Thymus (tissue), 11 donors: Measurements from ENCODE around the gene LSM3. TPM values are rescaled to one million over a fixed set of nuclear protein-coding genes. Genes with fewer than 3 reads are reported as not detected.

Experiments used
- DNase-seq, 9 donors: peaks; one replicate each; pipeline ENCODE4 v3.0.0-alpha.2; 2013; ENCODE audit warnings: low spot score in 9 of 9, low read depth in 6 of 9, missing footprints in 1 of 9
- H3K27ac ChIP-seq, 2 donors: one replicate each; pipeline ENCODE4 v1.5.1; 2013; ENCODE audit warnings: control low read depth in 1 of 2, low read depth in 1 of 2, low read length in 1 of 2, mild to moderate bottlenecking in 1 of 2, moderate library complexity in 1 of 2
- H3K27me3 ChIP-seq, 2 donors: one replicate each; pipeline ENCODE4 v1.5.1; 2013; ENCODE audit warnings: low read length in 1 of 2; ENCODE audit not compliant: control insufficient read depth in 2 of 2, insufficient read depth in 1 of 2
- H3K36me3 ChIP-seq, 2 donors: one replicate each; pipeline ENCODE4 v1.5.1; 2013; ENCODE audit warnings: low read length in 1 of 2, mild to moderate bottlenecking in 1 of 2, moderate library complexity in 1 of 2; ENCODE audit not compliant: control insufficient read depth in 2 of 2, insufficient read depth in 2 of 2
- H3K4me1 ChIP-seq, 2 donors: one replicate each; pipeline ENCODE4 v1.5.1; 2013; ENCODE audit warnings: low read length in 2 of 2; ENCODE audit not compliant: control insufficient read depth in 2 of 2, insufficient read depth in 2 of 2
- H3K4me3 ChIP-seq, 2 donors: one replicate each; pipeline ENCODE4 v1.5.1; 2013; ENCODE audit warnings: low read length in 2 of 2, control low read depth in 1 of 2, mild to moderate bottlenecking in 1 of 2
- H3K9me3 ChIP-seq, 2 donors: one replicate each; pipeline ENCODE4 v1.5.1; 2013; ENCODE audit warnings: low read length in 1 of 2, mild to moderate bottlenecking in 1 of 2; ENCODE audit not compliant: control insufficient read depth in 2 of 2, insufficient read depth in 1 of 2
- WGBS: extraction: QIAGEN DNeasy Blood & Tissue Kit; methylation state at CpG from one replicate; pipeline ENCODE4 v1.1.7; 2013; 5-methylcytosine and 5-hydroxymethylcytosine counted together
- polyA plus RNA-seq: library from polyadenylated mRNA; stranded (reverse); fragments of 200-250 nt; gene quantifications from one replicate; pipeline ENCODE4 v1.2.3, GENCODE V29; 2013
- total RNA-seq: library from RNA; stranded (reverse); fragments of 120-200 nt; gene quantifications from one replicate; pipeline ENCODE4 v1.2.4, GENCODE V29; 2013
- donor health status: healthy.

The LSM3 gene
- total and polyA plus RNA-seq, 2 donors: 18.3 to 20.9 TPM

GRCh38 chr3:14152963-14153355 is 25.7 kb upstream of the LSM3 start:
- Histone ChIP-seq H3K27ac (no peak overlapping the region), H3K27me3 (no peaks in the 10 kb centered on the region), H3K4me3 (no peak overlapping the region), H3K4me1 (peaks cover 0 to 23% of the 10 kb centered on the region in 2 donors), H3K9me3 (no peaks in the 10 kb centered on the region), H3K36me3 (peaks cover 39 to 52% of the 10 kb centered on the region in 2 donors)
- WGBS: 92% methylated on average over 4 of the region's 4 CpGs
- no peak for DNase-seq

GRCh38 chr3:14153663-14154062 is 25.0 kb upstream of the LSM3 start:
- no peak overlapping the region for H3K4me3 ChIP-seq
- H3K27me3 ChIP-seq: no peaks in the 10 kb centered on the region
- H3K36me3 ChIP-seq: peaks cover 41 to 53% of the 10 kb centered on the region in 2 donors
- 97% methylated on average over 6 of the region's 6 CpGs for WGBS
- no peak overlapping the region for H3K27ac ChIP-seq
- no peak for DNase-seq
- H3K9me3 ChIP-seq: no peaks in the 10 kb centered on the region
- peaks cover 0 to 23% of the 10 kb centered on the region in 2 donors for H3K4me1 ChIP-seq

GRCh38 chr3:14154276-14154675 is 24.3 kb upstream of the LSM3 start:
- H3K27me3 ChIP-seq: no peaks in the 10 kb centered on the region
- H3K4me3 ChIP-seq: no peak overlapping the region
- H3K27ac ChIP-seq: no peak overlapping the region
- DNase-seq: no peak
- 99% methylated on average over 5 of the region's 5 CpGs for WGBS
- H3K36me3 ChIP-seq: peaks cover 46 to 58% of the 10 kb centered on the region in 2 donors
- peaks cover 0 to 23% of the 10 kb centered on the region in 2 donors for H3K4me1 ChIP-seq
- H3K9me3 ChIP-seq: no peaks in the 10 kb centered on the region

GRCh38 chr3:14154895-14155440 is 23.6 kb upstream of the LSM3 start:
- H3K4me3 ChIP-seq: no peak overlapping the region
- H3K36me3 ChIP-seq: peaks cover 48 to 64% of the 10 kb centered on the region in 2 donors
- 92% methylated on average over 7 of the region's 7 CpGs for WGBS
- no peaks in the 10 kb centered on the region for H3K27me3 ChIP-seq
- no peaks in the 10 kb centered on the region for H3K9me3 ChIP-seq
- no peak for DNase-seq
- peaks cover 0 to 23% of the 10 kb centered on the region in 2 donors for H3K4me1 ChIP-seq
- no peak overlapping the region for H3K27ac ChIP-seq

GRCh38 chr3:14156201-14156600 is 22.4 kb upstream of the LSM3 start:
- no peak overlapping the region for H3K4me3 ChIP-seq
- no peaks in the 10 kb centered on the region for H3K27me3 ChIP-seq
- no peak for DNase-seq
- peaks cover 48 to 76% of the 10 kb centered on the region in 2 donors for H3K36me3 ChIP-seq
- H3K27ac ChIP-seq: no peak overlapping the region
- peaks cover 0 to 23% of the 10 kb centered on the region in 2 donors for H3K4me1 ChIP-seq
- 95% methylated on average over 7 of the region's 7 CpGs for WGBS
- H3K9me3 ChIP-seq: no peaks in the 10 kb centered on the region

GRCh38 chr3:14156843-14157561 is 21.6 kb upstream of the LSM3 start:
- no peak overlapping the region for H3K4me3 ChIP-seq
- H3K27me3 ChIP-seq: no peaks in the 10 kb centered on the region
- WGBS: 87% methylated on average over 13 of the region's 13 CpGs
- no peak for DNase-seq
- H3K9me3 ChIP-seq: peaks cover 0 to 2% of the 10 kb centered on the region in 2 donors
- H3K4me1 ChIP-seq: peaks cover 0 to 23% of the 10 kb centered on the region in 2 donors
- H3K36me3 ChIP-seq: peaks cover 48 to 77% of the 10 kb centered on the region in 2 donors
- no peak overlapping the region for H3K27ac ChIP-seq

GRCh38 chr3:14157951-14158350 is 20.7 kb upstream of the LSM3 start:
- peaks cover 0 to 2% of the 10 kb centered on the region in 2 donors for H3K9me3 ChIP-seq
- H3K36me3 ChIP-seq: peaks cover 50 to 78% of the 10 kb centered on the region in 2 donors
- DNase-seq: no peak
- no peak overlapping the region for H3K27ac ChIP-seq
- WGBS: over 99% methylated on average over 9 of the region's 9 CpGs
- H3K4me1 ChIP-seq: peaks cover 0 to 15% of the 10 kb centered on the region in 2 donors
- H3K4me3 ChIP-seq: no peak overlapping the region
- no peaks in the 10 kb centered on the region for H3K27me3 ChIP-seq

GRCh38 chr3:14158370-14158769 is 20.2 kb upstream of the LSM3 start:
- Histone ChIP-seq H3K4me3 (no peak overlapping the region), H3K27ac (no peak overlapping the region), H3K4me1 (peaks cover 0 to 15% of the 10 kb centered on the region in 2 donors), H3K27me3 (no peaks in the 10 kb centered on the region), H3K9me3 (peaks cover 0 to 2% of the 10 kb centered on the region in 2 donors), H3K36me3 (peaks cover 49 to 79% of the 10 kb centered on the region in 2 donors)
- no peak for DNase-seq
- 94% methylated on average over 14 of the region's 14 CpGs for WGBS

GRCh38 chr3:14159426-14159825 is 19.2 kb upstream of the LSM3 start:
- Histone ChIP-seq H3K27ac (no peak overlapping the region), H3K9me3 (peaks cover 0 to 2% of the 10 kb centered on the region in 2 donors), H3K4me1 (peaks cover 0 to 13% of the 10 kb centered on the region in 2 donors), H3K27me3 (no peaks in the 10 kb centered on the region), H3K36me3 (peaks cover 52 to 77% of the 10 kb centered on the region in 2 donors), H3K4me3 (no peak overlapping the region)
- no peak for DNase-seq
- WGBS: 99% methylated on average over 8 of the region's 8 CpGs
